ENCODE measurements around the gene SH2B3.
"Not testable (repeated sequence)": the region's sequence is repeated elsewhere in the genome, so short reads cannot be mapped to it uniquely, and the experiment has no call there.

SH2B3 gene

GRCh38 chr12:111445726-111446581 lies 40.2 kb downstream of the SH2B3 start:
- no peak for DNase-seq

- DNase-seq, result no peak
These were observed 41.2 kb downstream of the SH2B3 start for GRCh38 chr12:111446631-111447570.

- no peak for DNase-seq
These were observed 42.0 kb downstream of the SH2B3 start for GRCh38 chr12:111447571-111448265.

GRCh38 chr12:111448266-111448830 lies 42.6 kb downstream of the SH2B3 start:
- DNase-seq, result no peak

GRCh38 chr12:111448846-111449790 lies 43.4 kb downstream of the SH2B3 start:
- no peak for DNase-seq

GRCh38 chr12:111450676-111451075 lies 45.0 kb downstream of the SH2B3 start:
- DNase-seq, result no peak

- no peak for DNase-seq
These were observed 45.5 kb downstream of the SH2B3 start for GRCh38 chr12:111451232-111451631.

- peak; percentile 64 for DNase-seq
These were observed 46.0 kb downstream of the SH2B3 start for GRCh38 chr12:111451649-111452129.

- DNase-seq, result no peak
These were observed 47.6 kb downstream of the SH2B3 start for GRCh38 chr12:111453071-111453989.

- no peak for DNase-seq
These were observed 48.6 kb downstream of the SH2B3 start for GRCh38 chr12:111454311-111454710.

- DNase-seq, result no peak
These were observed 49.2 kb downstream of the SH2B3 start for GRCh38 chr12:111454716-111455447.

GRCh38 chr12:111455448-111456320 lies 50.0 kb downstream of the SH2B3 start:
- DNase-seq, result no peak

GRCh38 chr12:111457071-111457470 lies 51.3 kb downstream of the SH2B3 start:
- DNase-seq, result no peak

- DNase-seq, result no peak
These were observed 51.9 kb downstream of the SH2B3 start for GRCh38 chr12:111457577-111457976.

- DNase-seq, result no peak
These were observed 52.9 kb downstream of the SH2B3 start for GRCh38 chr12:111458546-111459172.

GRCh38 chr12:111460111-111460510 lies 54.4 kb downstream of the SH2B3 start:
- DNase-seq, result not testable (repeated sequence)

- no peak for DNase-seq
These were observed 56.6 kb downstream of the SH2B3 start for GRCh38 chr12:111462210-111462769.
